ENCODE data around the gene RNF121.
A peak's percentile ranks its signal among the peaks of the same experiment; 100 is the strongest.

RNF121 gene

DNA sequence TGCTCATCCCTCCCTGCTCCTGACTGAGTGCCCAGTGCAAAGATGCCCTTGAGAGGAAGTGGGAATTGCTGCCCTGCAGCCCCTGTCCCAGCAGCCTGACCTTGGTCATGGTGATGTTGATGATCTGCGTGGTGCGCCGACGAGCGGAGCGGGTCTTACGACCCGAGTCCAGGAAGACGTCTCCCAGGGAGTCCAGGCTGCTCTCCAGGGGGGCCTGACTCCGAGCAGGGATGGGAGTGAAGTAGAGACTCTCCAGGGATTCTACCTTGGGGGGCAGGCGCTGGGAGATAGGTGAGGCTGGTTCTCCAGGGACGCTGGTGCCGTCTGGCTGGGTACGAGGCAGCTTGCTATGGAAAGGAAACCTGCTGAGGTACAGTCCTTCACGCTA, 78.2 kb downstream of the RNF121 start:
- no peak for DNase-seq

DNA sequence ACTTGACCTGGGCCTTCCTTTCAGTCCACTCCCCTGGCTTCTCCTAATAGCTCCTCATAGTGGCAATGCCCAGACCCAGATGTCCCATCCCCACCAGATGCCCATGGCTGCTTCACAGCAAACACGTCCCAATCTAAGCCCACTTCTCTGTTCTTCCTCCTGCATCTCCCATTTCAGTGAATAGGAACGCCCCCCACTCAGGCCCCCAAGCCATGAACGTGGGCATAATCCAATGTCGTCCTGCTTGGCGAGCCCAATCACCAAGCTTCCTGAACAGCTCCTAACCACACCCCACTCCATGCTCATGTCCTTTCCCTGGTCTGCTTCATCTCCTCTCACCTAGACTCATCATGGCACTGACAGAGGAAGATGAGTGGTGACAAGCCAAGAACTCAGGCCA, 78.7 kb downstream of the RNF121 start:
- no peak for DNase-seq

DNA sequence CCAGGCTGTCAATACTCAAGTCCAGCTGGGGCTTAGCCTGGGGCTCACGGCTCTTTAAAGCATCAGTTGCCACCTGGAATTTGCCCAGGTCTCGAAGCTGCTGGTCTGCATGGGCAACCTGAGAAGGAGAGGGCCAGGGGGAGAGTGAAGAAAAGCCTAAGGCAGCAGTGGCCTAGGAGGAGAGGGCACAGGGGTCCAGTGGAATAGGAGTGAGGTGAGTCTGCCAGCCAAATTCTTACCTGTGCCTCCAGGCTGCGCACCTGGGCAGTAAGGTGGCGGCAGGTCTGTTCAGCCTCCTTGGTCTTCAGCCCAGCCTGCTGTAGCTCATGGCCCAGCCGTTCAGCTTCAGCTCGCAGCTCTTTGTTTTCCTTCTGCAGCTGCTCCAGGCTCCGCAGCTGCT, 79.9 kb downstream of the RNF121 start:
- no peak for DNase-seq

DNA sequence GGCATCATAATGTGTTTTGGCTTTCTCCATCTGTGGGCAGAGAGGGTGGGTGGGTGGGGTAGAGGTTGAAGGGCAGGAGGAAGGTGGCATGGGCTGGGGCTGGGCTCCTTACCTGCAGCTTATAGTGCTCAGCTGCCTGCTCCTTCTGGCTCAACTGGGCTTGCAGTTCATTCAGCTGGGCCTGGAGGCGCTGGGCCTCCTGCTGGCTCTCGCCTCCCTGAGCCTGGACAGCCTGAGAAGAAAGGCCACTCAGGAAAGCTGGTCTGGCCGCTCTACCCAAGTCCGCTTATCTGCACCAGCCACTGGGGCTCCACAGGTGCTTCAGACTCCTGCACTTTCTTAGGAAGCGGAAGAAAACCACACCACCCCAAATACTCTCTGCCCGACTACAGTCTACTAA, 80.3 kb downstream of the RNF121 start:
- DNase-seq = no peak

DNA sequence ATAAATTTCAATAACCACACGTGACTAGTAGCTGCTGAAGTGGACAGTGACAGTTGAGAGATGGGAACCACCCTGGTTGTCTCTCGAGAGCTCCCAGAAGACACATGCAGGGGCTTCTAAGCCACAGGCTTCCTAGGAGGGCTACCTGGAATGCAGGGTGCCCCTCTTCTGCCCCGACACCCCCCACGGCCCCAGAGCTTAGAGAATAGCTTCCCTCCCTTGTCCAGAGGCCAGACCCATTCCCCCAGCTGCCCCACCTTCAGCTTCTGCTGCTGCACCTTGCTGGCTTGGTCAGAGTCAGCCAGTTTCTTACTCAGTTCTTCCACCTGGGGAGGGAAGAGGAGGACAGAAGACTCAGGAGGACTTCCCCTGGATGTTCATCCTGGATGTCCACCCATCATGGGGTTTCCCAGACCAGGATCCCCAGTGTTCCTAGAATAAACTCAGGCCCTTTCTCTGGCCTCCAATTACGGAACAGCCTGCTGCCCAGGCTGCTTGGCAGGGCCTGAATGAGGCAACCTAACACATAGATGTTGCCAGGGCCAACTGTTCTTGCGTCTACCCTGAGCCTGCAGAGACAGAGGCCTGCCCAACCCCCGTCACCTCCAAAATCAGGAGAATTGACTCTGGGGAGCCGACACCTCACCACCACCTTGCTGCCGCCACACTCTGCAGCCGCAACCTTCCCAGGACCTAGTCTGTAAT, 81.8 kb downstream of the RNF121 start:
- DNase-seq = no peak

DNA sequence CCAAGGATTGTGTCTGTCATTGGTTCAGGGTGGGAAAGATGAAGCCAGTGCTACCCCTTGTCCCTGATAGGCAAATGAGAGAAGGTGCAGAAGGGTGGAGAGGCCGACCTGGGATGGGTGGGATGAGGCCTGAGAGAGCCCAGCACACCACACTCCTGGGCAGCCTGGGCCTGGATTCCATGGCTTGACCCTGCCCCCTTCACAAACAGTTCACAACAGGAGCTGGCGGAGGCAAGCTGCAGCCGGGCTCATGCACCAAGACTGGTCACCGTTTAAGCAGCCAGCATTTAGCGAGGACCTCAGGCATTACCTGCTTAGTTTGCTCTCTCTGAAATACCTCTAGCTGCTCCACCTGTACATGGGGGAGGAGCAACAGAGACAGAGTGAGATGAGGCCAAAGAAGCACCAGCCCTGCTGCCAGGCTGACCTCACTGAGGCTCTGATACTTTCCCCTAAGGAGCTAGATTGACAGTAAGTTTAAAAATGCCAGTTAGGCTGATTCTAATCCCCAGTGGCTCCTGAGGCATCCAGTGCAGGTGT, 83.3 kb downstream of the RNF121 start:
- DNase-seq = no peak

DNA sequence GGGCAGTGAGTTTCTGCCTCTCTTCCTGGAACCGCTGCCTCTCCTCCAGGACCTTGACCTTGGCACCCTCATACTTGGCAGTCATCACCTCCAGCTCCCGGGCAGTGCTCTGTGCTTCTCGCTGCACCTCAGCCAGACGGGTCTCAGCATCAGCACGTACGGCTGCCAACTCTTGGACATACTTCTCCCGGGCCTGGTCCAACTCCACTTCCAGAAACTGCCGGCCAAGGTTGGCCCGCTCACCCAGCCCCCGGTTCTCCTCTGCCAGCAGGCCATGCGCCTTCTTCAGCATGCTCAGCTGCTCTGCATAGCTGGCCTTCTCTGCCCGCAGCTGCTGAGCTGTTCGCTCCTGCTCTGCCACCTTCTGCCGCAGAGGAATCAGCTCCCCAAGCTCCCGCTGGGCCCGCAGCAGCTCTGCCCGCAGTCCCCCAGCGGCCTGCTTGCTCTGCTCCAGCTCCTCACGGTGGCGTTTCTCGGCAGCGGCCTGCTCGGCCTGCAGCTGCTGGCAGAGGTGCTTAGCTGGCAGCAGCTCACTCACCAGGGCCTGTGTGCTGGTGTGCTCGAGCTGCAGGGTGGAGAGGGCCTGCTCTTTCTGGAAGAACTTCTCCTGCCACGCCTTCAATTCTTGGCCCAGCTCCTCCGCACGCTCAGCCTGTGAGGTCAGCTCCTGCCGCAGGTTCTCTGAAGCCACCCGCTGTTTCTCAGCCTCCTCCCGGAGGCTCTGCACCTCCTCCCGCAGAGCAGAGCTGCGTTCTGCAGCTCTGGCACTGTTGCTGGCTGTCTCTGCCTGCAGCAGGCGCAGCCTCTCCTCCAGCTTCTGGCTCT, 84.3 kb downstream of the RNF121 start:
- no peak for DNase-seq

DNA sequence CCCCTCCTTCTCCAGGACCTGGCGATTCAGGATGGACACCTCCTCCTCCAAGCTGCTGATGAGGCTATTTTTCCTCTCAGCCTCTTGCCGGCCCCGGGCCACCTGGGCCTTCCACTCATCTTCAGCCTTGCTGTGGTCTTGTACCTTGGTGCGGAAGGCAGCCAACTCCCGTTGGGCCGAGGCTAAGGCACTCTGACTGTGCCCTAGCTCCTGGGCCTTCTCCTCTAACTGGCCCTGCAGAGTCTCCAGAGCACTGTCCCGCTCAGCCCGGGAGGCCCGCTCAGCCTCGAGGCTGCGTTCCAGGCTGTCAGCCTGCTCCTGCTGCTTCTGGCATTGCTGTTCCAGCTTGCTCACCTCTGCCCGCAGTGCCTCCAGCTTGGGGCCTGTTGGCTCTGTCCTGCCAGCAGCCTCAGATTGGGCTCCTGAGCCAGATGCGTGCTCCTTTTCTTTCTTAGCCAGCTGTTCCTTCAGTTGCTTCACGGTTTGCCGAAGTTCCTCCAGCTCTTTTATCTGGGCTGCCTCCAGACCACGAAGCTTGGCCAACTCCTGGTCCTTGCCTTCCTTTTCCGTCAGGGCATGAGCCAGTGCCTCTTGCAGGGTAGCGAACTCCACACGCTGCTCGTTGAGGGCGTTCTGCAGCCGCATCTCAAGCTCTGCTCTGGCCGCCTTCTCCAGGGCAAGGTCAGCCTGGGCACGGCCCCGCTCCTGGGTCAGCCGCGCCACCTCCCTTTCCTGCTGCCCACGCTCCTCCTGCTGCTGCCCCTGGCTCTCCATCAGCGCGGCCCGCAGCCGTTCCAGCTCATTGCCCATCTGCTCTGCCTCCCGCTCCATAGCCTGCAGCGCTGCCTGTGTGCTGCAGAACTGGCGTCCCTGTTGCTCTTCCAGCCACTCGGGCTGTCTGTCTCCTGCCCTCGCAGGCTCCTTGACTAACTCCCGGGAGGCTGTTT, 85.2 kb downstream of the RNF121 start:
- DNase-seq = no peak

DNA sequence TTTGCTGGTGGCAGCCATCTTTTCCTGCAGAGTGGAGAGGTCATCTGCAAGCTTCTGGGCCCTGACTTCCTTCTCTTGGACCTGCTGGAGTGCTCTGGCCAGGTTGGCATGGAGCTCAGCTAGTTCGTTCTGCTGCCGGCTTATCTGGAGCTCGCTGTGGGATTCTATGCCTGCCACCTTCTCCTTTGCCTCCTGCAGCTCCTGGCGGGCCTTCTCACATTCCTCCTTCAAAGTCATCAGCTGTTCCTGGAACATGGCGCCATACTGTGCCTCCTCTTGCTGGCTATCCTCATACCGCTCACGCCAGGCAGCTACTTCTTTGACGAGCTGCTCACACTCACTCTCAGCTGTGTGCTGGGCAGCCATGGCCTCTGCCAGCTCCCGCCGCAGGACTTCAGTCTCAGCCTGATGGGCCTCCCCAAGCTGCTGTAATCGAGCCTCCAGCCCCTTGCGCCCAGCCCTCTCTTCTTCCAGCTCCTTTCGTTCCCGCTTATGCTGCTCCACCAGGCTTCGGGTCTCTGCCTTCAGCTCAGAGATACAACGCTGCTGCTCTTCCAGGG, 86.0 kb downstream of the RNF121 start:
- no peak for DNase-seq

DNA sequence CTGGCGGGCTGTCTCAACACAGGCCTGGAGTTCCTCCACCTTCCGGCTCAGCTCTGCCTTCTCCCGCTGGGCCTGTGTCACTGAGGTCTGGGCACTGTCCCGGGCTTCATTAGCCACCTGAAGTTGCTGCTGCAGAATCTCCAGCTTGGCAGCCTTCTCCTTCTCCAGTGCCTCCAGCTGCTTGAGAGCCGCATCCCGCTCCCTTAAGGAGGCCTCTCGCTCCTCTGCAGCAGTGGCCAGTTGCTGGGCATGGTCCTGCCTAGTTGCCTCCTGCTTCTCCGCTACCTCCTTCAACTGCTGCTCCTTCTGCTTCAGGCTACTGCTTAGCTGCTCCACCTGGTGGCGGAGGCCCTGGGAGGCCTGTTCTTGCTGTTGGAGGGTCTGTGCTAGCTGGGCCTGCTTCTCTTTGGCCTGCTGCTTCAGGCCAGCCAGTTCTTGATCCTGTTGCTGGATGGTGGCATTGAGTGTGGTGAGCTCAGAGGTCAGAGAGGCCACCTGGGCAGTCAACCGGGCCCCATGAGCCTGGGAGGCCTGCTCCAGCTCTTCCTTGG, 86.7 kb downstream of the RNF121 start:
- peak; percentile 32 for DNase-seq

DNA sequence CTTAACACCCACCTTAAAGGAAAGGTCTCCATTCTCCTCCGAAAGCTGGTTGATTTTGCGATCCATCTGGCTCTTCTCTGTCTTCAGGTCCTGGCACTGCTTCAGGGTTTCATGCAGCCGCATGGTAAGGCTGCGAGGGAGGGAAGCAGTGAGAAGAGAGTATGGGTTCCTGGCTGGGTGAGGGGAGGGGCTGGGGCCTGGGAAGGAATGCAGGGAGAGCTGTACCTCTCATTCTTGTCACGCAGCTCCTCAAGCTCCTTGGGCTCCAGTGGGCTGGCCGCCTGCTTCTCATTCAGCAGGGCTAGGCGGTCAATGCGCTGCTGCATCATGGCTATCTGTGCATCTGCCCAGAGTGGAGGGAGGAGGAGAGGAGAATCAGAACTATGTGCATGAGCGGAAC, 89.3 kb downstream of the RNF121 start:
- DNase-seq = no peak

DNA sequence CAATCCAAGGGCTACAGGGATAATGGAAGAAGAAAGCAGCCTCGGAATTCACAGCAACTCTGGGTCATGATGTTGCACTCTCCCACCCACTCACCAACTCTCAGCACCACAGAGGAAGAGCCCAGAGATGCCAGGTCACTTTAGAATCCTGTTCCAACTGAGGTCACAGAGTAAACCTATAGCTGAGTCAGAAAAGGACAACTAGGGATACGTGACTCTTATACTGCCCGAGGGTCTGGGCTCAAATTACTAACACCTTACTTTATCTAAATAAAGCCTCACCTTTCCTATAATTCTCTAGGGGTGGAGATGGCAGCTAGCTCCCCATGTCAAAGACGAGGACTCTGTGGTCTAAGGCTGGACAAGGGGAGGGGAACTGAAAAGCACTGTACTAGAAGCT, 94.5 kb downstream of the RNF121 start:
- no peak for DNase-seq

DNA sequence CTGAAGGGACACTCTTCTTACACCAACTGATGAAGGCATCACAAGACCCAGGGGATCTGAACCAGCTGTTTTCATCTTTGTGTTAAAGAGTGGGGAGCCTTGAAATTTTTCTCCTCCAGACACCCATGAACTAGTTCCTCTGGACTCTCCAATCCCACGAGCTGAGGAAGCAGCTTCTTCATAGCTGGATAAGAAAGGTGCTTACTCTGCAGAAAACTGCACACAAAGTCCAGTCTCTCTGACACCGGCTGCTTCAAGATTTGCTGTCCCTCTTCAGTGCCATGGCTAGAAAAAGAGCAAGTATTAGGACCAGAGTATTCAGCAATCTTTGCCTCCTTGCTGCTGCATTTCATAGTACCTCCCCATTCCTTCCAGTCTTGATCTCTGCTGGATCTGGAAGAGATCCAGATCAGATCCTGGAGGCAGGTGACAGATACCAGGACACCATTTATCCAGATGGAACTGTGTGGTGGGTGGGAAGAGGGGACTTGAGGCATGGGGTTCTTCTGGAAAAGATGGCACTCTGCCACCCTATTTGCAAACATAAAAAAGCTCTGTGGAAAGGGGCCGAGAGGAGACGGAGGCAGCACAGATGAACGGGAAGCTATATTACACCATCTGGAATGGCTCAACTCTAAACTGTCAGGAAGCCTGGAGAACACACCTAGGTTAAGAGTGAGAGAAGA, 95.4 kb downstream of the RNF121 start:
- no peak for DNase-seq

DNA sequence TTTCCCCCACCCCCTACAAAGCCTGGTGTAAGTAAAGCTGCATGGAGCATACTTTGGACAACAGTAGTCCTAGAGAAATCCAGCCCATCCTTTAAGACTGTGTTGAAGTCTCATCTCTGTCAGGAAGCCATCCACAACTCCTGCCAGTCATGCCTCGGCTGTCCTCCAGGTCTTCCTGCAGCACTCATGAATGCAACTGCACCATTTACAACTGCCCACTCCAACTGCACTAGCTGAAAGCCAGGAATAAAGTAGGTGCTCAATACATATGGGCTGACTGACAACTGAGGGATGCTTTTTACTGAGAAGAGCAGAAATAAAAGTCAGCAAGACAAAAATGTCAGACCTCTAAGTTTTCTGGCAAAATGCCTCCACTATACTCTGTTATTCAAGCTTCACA, 97.2 kb downstream of the RNF121 start:
- DNase-seq = no peak

DNA sequence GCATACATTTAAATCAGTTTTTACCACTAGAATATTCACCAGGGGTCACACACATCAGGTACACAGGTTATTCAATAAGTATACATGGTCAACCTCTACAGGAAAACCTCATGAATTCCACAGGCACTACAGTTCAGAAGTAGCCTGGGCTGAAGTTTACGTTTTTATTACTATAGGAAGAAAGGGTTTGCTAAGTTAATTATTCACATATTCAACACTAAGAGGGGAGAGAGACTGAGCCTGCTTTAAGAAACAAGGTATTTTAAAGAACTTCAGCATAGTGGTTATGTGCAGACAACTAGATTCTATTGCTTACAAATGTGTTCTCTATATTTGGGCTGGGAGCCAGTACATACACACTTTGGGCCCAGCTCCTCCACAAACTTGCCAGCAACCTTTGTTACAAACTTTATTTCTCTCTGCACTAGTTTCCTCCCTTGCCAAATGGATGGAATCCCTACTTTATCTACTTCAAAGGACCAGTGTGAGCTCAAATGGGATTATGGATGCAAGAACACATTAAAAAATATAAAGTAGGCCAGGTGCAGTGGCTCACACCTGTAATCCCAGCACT, 101.7 kb downstream of the RNF121 start:
- no peak for DNase-seq

DNA sequence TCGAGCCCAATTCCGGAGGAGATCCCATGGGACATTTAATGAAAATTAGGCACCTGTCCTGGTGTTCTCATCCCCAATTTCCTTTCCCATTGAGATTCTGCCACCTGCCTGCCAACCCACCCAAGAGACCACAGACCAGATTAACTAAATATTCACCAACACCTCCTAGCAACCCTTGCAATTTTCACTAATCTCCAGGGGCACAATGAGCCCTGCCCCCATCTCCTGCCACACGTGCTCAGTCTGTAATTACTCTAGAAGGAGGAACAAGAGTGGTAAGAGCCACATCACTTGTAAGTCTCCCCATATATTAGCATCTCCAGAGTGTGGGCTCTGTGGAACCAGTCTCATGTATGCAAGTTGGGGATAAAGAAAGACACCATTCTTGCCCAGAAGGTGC, 107.8 kb downstream of the RNF121 start:
- DNase-seq = no peak

DNA sequence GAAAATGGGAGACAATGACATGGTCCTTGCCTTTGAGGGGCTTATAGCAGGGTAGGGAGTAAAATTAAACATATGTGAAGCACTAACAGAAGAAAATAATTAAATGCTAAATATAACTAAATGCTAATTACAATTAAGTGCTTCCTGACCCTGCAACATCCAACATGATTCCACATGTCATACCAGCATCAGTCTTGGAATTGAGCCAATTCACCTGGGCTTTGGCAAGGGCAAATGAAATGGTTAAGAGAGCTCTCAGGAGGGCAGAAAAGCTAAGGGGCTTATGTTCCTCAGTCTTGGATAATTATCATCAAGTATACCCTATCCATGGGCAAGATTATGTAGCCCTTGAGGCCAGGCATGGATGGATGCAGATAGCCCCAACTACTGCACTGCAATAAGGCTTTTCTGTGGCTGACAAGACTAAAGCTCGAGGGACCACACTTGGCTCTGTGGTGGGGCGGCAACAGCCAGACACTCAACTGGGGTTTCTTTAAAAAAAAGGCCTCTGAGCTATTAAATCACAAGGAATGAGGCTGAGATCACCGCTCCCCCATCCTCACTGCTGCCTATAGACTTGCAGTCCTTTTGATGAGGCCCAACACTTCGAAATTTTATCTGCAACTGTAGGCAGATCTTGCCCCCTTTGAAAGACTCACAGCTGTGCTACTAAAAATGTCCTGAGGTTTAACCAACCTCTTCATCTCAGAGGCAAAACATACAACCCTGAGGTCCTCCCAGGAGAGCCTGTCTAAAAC, 108.9 kb downstream of the RNF121 start:
- DNase-seq = peak; percentile 37

DNA sequence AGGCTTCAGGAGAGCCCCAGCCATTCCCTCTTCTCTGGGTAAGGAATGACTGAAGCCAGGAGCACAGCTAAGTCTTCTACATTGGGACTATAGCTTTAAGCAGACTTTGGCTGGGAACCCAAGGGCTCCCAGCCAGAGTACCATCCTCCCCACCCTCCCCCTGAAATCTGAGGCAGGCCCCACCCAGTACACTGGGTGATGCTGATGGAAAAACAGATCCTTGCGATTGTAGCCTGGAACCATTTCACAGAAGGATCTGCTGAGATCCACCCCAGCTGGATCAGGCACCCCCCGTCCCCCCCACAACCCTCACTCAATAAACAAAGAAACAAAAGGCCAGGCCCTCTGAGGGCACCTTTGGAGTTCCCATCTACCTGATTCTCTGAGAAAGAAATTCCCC, 109.6 kb downstream of the RNF121 start:
- no peak for DNase-seq

DNA sequence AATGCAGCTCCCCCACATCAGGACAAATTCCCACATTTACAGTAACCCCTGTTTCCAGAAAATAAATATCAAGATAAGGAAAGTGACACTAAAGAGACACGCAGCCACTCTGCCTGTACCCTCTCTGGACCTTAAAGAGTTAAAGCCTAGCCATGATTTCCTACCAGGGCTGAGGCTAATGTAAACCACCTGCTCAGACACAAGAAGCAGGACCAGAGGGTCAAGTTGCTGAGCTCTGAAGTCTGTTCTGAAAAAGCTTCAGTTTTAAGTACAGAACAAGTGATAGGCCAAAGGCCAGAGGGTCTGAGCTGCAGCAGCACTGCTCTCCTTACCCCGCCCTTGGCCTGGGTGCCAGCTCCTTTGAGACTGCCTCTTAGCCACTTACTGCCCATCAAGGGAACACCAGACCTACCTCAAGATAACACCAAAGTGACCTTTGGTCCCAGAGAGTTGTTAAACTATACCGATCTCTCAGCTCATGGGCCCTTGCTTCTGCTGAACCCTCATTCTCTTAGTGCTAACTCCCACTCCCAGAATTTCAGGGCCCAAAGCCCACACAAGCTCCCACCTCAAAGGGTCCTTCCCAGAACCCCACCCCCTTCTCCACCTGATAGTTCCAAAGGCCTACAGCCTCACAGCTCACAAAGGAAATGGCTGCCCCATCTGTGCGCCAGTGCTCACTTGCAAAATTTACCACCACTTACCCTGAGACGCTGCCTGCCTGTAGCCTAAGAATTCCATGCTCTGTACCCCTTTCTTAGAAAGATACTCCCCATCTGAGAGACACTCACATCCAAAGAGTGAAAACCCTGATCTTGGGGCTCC, 110.4 kb downstream of the RNF121 start:
- no peak for DNase-seq

DNA sequence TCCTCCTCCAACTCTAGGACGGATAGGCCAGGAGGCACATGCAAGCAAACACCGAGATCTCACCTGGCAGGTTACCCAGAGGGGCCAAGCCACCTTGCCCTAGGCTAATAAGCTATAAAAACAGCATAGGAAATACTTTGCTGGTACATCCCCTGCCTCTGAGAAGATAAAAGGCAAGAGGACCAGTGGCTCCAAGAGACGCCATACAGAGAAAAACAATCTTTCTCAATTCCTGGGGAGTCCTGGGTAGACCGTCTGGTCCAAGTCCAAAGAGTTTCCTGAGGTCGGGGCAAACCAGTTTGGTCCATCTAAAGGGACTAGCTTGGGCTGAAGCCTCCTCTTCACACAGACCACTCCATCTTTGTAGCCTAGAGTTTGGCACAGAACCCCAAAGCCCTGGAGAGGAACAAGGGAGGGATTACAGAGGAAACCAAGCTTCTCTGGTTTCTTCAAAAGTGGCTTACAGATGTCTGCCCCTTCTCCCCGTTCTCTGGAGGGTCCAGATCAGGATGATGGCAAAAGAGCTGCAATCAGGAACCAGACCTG, 111.1 kb downstream of the RNF121 start:
- no peak for DNase-seq

Data from NCI-H82 (cell line).